ENCODE results near the gene GALNT2. TPM values are rescaled to one million over a fixed set of nuclear protein-coding genes. Genes with fewer than 3 reads are reported as not detected.

Gene GALNT2
- total RNA-seq, 1 donor from 2014 or later: 28.3 TPM

GRCh38 chr1:230103306-230104173 lies 36.5 kb downstream of the GALNT2 start:
- no peak overlapping the region for H3K4me3 ChIP-seq
- no peaks in the 10 kb centered on the region for H3K27me3 ChIP-seq (ENCODE audit: low read depth)
- H3K36me3 ChIP-seq: no peaks in the 10 kb centered on the region
- H3K4me1 ChIP-seq: peaks cover 50% of the 10 kb centered on the region
- no peaks in the 10 kb centered on the region for H3K9me3 ChIP-seq (replicated peaks)
- intact Hi-C loops (cut with micrococcal nuclease): no loop called here
- DNase-seq: no peak
- TF ChIP-seq, protein P1, sequence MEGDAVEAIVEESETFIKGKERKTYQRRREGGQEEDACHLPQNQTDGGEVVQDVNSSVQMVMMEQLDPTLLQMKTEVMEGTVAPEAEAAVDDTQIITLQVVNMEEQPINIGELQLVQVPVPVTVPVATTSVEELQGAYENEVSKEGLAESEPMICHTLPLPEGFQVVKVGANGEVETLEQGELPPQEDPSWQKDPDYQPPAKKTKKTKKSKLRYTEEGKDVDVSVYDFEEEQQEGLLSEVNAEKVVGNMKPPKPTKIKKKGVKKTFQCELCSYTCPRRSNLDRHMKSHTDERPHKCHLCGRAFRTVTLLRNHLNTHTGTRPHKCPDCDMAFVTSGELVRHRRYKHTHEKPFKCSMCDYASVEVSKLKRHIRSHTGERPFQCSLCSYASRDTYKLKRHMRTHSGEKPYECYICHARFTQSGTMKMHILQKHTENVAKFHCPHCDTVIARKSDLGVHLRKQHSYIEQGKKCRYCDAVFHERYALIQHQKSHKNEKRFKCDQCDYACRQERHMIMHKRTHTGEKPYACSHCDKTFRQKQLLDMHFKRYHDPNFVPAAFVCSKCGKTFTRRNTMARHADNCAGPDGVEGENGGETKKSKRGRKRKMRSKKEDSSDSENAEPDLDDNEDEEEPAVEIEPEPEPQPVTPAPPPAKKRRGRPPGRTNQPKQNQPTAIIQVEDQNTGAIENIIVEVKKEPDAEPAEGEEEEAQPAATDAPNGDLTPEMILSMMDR (IDR thresholded peaks at IDR 0.05; ENCODE audit: borderline replicate concordance): no peak
- no peak overlapping the region for H3K27ac ChIP-seq (replicated peaks)

GRCh38 chr1:230104395-230105244 lies 37.6 kb downstream of the GALNT2 start:
- Histone ChIP-seq H3K4me1 (peaks cover 50% of the 10 kb centered on the region), H3K27ac (replicated peaks) (peak overlapping the region; percentile 46), H3K27me3 (ENCODE audit: low read depth) (no peaks in the 10 kb centered on the region), H3K4me3 (peak overlapping the region; percentile 40), H3K36me3 (no peaks in the 10 kb centered on the region), H3K9me3 (replicated peaks) (no peaks in the 10 kb centered on the region)
- intact Hi-C loops (cut with micrococcal nuclease): no loop called here
- peak; percentile 92 for DNase-seq
- TF ChIP-seq, protein P1 (IDR thresholded peaks at IDR 0.05; ENCODE audit: borderline replicate concordance): peak; percentile 14

DNA sequence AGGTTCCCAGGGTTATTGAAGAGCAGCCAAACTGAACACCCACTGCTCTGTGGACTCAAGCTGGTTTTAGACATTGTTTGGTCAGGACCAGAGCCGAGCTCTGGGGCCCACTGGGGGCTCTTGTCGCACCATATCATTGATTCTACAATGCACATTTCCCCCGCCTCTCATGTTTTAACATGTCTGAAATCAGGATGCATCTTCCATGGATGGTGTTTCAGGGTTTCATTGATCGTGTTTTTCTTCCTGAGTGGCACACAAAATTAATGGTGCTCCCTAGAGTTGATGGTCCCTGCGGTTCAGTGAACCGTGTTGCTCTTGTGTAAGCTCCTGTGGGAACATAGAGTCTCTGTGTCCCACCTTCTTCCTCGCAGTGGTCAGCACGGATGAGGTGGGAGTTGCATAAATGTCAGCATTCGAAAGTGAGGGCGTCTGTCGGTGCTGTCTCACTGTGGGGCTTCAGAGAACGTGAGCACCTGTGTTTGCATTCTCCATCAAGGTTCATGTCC lies 38.3 kb downstream of the GALNT2 start:
- Histone ChIP-seq H3K4me3 (peak overlapping the region; percentile 40), H3K36me3 (no peaks in the 10 kb centered on the region), H3K27ac (replicated peaks) (peak overlapping the region; percentile 46), H3K27me3 (ENCODE audit: low read depth) (no peaks in the 10 kb centered on the region), H3K4me1 (peaks cover 56% of the 10 kb centered on the region), H3K9me3 (replicated peaks) (no peaks in the 10 kb centered on the region)
- intact Hi-C loops (cut with micrococcal nuclease): no loop called here
- no peak for DNase-seq
- TF ChIP-seq, protein P1 (IDR thresholded peaks at IDR 0.05; ENCODE audit: borderline replicate concordance): no peak

DNA sequence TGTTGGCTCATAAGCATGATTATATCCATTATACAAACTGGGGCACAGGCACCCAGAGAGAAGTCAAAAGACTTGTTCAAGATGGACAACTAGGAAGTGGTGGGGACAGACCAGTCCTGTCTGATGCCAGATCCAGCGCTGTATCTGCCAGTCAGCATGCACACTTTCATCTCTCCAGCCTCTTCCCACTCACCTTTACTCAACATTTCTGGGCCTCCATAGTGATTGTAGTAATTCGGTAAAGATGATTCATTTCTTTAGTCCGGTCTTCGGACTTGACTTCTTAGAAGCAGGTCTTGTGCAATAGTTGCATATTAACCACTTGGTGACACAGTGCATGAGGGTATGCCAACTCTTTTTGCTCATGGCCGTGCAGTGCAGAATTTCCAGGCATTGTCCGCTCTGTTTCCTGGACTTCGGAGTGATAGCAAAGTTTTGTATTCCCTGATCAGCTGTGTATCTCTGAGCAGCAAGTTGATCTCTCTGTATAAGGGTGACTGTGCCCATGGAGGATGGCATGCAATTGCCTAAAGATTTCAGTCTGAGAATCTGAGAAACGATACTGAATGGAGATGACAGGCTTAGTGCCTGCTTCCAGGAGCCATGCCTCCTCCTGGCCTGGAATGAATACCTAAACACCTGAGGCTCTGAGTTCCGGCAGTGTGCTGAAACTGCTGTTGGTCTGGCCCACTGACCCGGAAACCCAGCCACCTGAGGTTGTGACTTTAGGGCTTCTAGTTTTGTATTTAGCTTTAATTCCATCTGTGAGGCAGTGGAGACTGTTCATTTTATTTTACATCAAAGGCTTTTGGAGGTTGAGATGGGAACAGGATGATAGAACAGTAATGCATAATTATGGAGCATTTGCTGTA lies 39.0 kb downstream of the GALNT2 start:
- H3K27me3 ChIP-seq (ENCODE audit: low read depth): no peaks in the 10 kb centered on the region
- intact Hi-C loops (cut with micrococcal nuclease): no loop called here
- no peaks in the 10 kb centered on the region for H3K9me3 ChIP-seq (replicated peaks)
- no peaks in the 10 kb centered on the region for H3K36me3 ChIP-seq
- no peak overlapping the region for H3K27ac ChIP-seq (replicated peaks)
- DNase-seq: no peak
- H3K4me3 ChIP-seq: no peak overlapping the region
- TF ChIP-seq, protein P1 (IDR thresholded peaks at IDR 0.05; ENCODE audit: borderline replicate concordance): no peak
- peaks cover 60% of the 10 kb centered on the region for H3K4me1 ChIP-seq

DNA sequence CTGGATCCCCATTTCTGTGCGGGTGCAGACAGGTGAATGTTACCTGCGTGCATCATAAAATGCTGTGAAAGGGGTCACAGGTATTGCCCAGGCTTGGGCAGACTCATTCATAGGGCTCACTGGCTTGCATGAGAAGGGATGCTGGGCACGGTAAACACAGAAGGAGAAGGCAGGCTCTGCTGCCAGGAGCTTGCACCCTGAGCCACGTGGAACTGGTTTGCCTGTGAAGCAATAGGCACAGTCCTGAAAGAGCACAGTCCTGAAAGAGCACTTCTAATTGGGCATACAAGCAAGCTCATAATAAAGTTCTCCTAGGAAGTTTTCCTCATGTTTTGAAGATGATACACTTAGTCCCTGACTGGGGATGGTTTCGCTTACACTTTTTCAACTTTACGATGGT lies 40.9 kb downstream of the GALNT2 start:
- Histone ChIP-seq H3K9me3 (replicated peaks) (no peaks in the 10 kb centered on the region), H3K27ac (replicated peaks) (no peak overlapping the region), H3K36me3 (no peaks in the 10 kb centered on the region), H3K27me3 (ENCODE audit: low read depth) (no peaks in the 10 kb centered on the region), H3K4me3 (no peak overlapping the region), H3K4me1 (peaks cover 64% of the 10 kb centered on the region)
- DNase-seq: no peak
- intact Hi-C loops (cut with micrococcal nuclease): no loop called here
- TF ChIP-seq, protein P1 (IDR thresholded peaks at IDR 0.05; ENCODE audit: borderline replicate concordance): no peak

All from left ventricle myocardium inferior (tissue), 1 donor.